SU-DHL-6 (cell line): ENCODE measurements around the gene TBX6.

Experiments
- H2AFZ ChIP-seq: fragments of 200-600 bp; sonication (generic); 2 replicates; pipeline ENCODE4 v1.6.1; 2014; ENCODE audit warnings: low read depth, mild to moderate bottlenecking, moderate library complexity, mixed read lengths, antibody characterized with exemption, low read length; ENCODE audit not compliant: severe bottlenecking
- H3F3A ChIP-seq: fragments of 200-600 bp; shearing (Covaris generic); 2 replicates; pipeline ENCODE4 v1.6.0; 2016; ENCODE audit warnings: antibody characterized with exemption, mild to moderate bottlenecking; ENCODE audit not compliant: insufficient read depth
- H3K27ac ChIP-seq: fragments of 200-600 bp; sonication (generic); 2 replicates; pipeline ENCODE4 v1.5.1; 2016; ENCODE audit warnings: low read depth, mild to moderate bottlenecking, low read length, moderate library complexity, mixed read lengths
- H3K27me3 ChIP-seq: fragments of 200-600 bp; sonication (generic), shearing (Covaris generic); 2 replicates; pipeline ENCODE4 v1.6.0; 2014; ENCODE audit warnings: mild to moderate bottlenecking, low read length
- H3K36me3 ChIP-seq: fragments of 200-600 bp; sonication (generic); 2 replicates; pipeline ENCODE4 v1.6.1; 2014; ENCODE audit warnings: mild to moderate bottlenecking, low read length, mixed read lengths
- H3K4me2 ChIP-seq: fragments of 300-600, 200-600 bp; shearing (Covaris generic), sonication (generic); 2 replicates; pipeline ENCODE4 v1.6.0; 2014; ENCODE audit warnings: low read length, low read depth, mild to moderate bottlenecking; ENCODE audit not compliant: poor library complexity, severe bottlenecking
- H3K4me3 ChIP-seq: fragments of 200-600 bp; sonication (generic); 2 replicates; pipeline ENCODE4 v1.5.1; 2014; ENCODE audit warnings: antibody characterized with exemption, low read length, mild to moderate bottlenecking, mixed read lengths; ENCODE audit not compliant: insufficient read depth, poor library complexity, severe bottlenecking
- H3K79me2 ChIP-seq: fragments of 200-600 bp; sonication (generic); 2 replicates; pipeline ENCODE4 v1.6.1; 2014; ENCODE audit warnings: mild to moderate bottlenecking, low read length, moderate library complexity; ENCODE audit not compliant: insufficient read depth
- H3K9ac ChIP-seq: fragments of 200-600 bp; sonication (generic); 2 replicates; pipeline ENCODE4 v1.7.0; 2014; ENCODE audit warnings: mild to moderate bottlenecking, low read length
- H3K9me2 ChIP-seq: fragments of 200-600 bp; sonication (generic); replicated peaks from 2 replicates; pipeline ENCODE4 v1.6.1; 2014; ENCODE audit warnings: low read length; ENCODE audit not compliant: insufficient read depth
- H3K9me3 ChIP-seq: fragments of 200-600 bp; sonication (generic); 2 replicates; pipeline ENCODE4 v1.6.1; 2014; ENCODE audit warnings: low read length, mixed read lengths; ENCODE audit not compliant: insufficient read depth
- H4K20me1 ChIP-seq: fragments of 200-600 bp; sonication (generic); 2 replicates; pipeline ENCODE4 v1.6.1; 2014; ENCODE audit warnings: low read depth, mild to moderate bottlenecking, antibody characterized with exemption, low read length, moderate library complexity, mixed read lengths
- CTCF ChIP-seq: fragments of 200-600 bp; sonication (generic); IDR thresholded peaks from one replicate; pipeline ENCODE4 v1.5.1; 2017; ENCODE audit warnings: antibody characterized with exemption, mild to moderate bottlenecking, low read length, moderate library complexity; ENCODE audit not compliant: insufficient read depth, poor library complexity, severe bottlenecking
- EZH2phosphoT487 ChIP-seq: fragments of 200-600 bp; sonication (generic), shearing (Covaris generic); conservative IDR thresholded peaks from 2 replicates; pipeline ENCODE4 v1.6.1; 2018; ENCODE audit warnings: mild to moderate bottlenecking, antibody characterized with exemption, low read length, moderate library complexity, mixed read lengths

The TBX6 gene

GRCh38 chr16:30085820-30086219 lies 5.9 kb downstream of the TBX6 start:
- Histone ChIP-seq H4K20me1 (no peaks in the 10 kb centered on the region), H3K4me3 (no peak overlapping the region), H3K9me3 (no peaks in the 10 kb centered on the region), H3F3A (peaks cover 9% of the 10 kb centered on the region), H3K4me2 (no peak overlapping the region), H3K36me3 (no peaks in the 10 kb centered on the region), H3K27me3 (no peaks in the 10 kb centered on the region), H3K9me2 (no peaks in the 10 kb centered on the region), H3K27ac (no peak overlapping the region), H2AFZ (no peak overlapping the region), H3K79me2 (peaks cover 5% of the 10 kb centered on the region; the same call in 1 of the 2 replicates), H3K9ac (no peak overlapping the region)
- TF ChIP-seq CTCF = no peak
- no peak for TF ChIP-seq EZH2phosphoT487

GRCh38 chr16:30085247-30085646 lies 6.5 kb downstream of the TBX6 start:
- no peak overlapping the region for H3K27ac ChIP-seq
- no peak overlapping the region for H3K4me3 ChIP-seq
- H3F3A ChIP-seq = peaks cover 8% of the 10 kb centered on the region
- no peak for TF ChIP-seq EZH2phosphoT487
- H3K79me2 ChIP-seq = peaks cover 5% of the 10 kb centered on the region; the same call in 1 of the 2 replicates
- no peaks in the 10 kb centered on the region for H3K27me3 ChIP-seq
- no peak overlapping the region for H3K4me2 ChIP-seq
- no peak overlapping the region for H3K9ac ChIP-seq
- H3K9me2 ChIP-seq = no peaks in the 10 kb centered on the region
- H3K9me3 ChIP-seq = no peaks in the 10 kb centered on the region
- H4K20me1 ChIP-seq = no peaks in the 10 kb centered on the region
- H2AFZ ChIP-seq = no peak overlapping the region
- no peaks in the 10 kb centered on the region for H3K36me3 ChIP-seq

GRCh38 chr16:30084816-30085159 lies 6.9 kb downstream of the TBX6 start:
- Histone ChIP-seq H3K9me2 (no peaks in the 10 kb centered on the region), H3K4me3 (no peak overlapping the region), H2AFZ (no peak overlapping the region), H3K27me3 (no peaks in the 10 kb centered on the region), H3K27ac (no peak overlapping the region), H3K9ac (no peak overlapping the region), H3F3A (peaks cover 3% of the 10 kb centered on the region), H4K20me1 (no peaks in the 10 kb centered on the region), H3K4me2 (no peak overlapping the region), H3K9me3 (no peaks in the 10 kb centered on the region), H3K79me2 (peaks cover 9% of the 10 kb centered on the region), H3K36me3 (no peaks in the 10 kb centered on the region)
- TF ChIP-seq EZH2phosphoT487 (no peak), CTCF (no peak)

GRCh38 chr16:30084096-30084815 lies 7.5 kb downstream of the TBX6 start:
- Histone ChIP-seq H3K27ac (no peak overlapping the region), H3K9me2 (no peaks in the 10 kb centered on the region), H3K4me2 (no peak overlapping the region), H3K79me2 (peaks cover 14% of the 10 kb centered on the region), H3K9ac (no peak overlapping the region), H3K27me3 (no peaks in the 10 kb centered on the region), H2AFZ (no peak overlapping the region), H3F3A (peaks cover 3% of the 10 kb centered on the region; the same call in 1 of the 2 replicates), H4K20me1 (no peaks in the 10 kb centered on the region), H3K4me3 (no peak overlapping the region), H3K9me3 (no peaks in the 10 kb centered on the region), H3K36me3 (no peaks in the 10 kb centered on the region)
- TF ChIP-seq CTCF (no peak), EZH2phosphoT487 (no peak)
